GM19099 (cell line): ENCODE data around the gene CDH4.

Source experiments
- POLR2A ChIP-seq: IDR thresholded peaks from 3 replicates; pipeline ENCODE4 v1.6.1; 2011; ENCODE audit warnings: low read depth; ENCODE audit not compliant: insufficient read length; ENCODE audit errors: extremely low read depth

CDH4 gene

GRCh38 chr20:61698598-61699494 is 446.8 kb downstream of the CDH4 start:
- no peak for TF ChIP-seq POLR2A

GRCh38 chr20:61699495-61700374 is 447.7 kb downstream of the CDH4 start:
- no peak for TF ChIP-seq POLR2A

GRCh38 chr20:61700595-61701140 is 448.6 kb downstream of the CDH4 start:
- TF ChIP-seq POLR2A = no peak

GRCh38 chr20:61701401-61701800 is 449.3 kb downstream of the CDH4 start:
- no peak for TF ChIP-seq POLR2A

- no peak for TF ChIP-seq POLR2A
Measured at GRCh38 chr20:61701802-61702201, 449.7 kb downstream of the CDH4 start.

GRCh38 chr20:61702246-61702645 is 450.2 kb downstream of the CDH4 start:
- no peak for TF ChIP-seq POLR2A

GRCh38 chr20:61704661-61705060 is 452.6 kb downstream of the CDH4 start:
- no peak for TF ChIP-seq POLR2A

GRCh38 chr20:61705386-61706258 is 453.6 kb downstream of the CDH4 start:
- no peak for TF ChIP-seq POLR2A

GRCh38 chr20:61706259-61706961 is 454.3 kb downstream of the CDH4 start:
- no peak for TF ChIP-seq POLR2A

- no peak for TF ChIP-seq POLR2A
Measured at GRCh38 chr20:61708891-61709290, 456.8 kb downstream of the CDH4 start.

GRCh38 chr20:61710108-61710507 is 458.0 kb downstream of the CDH4 start:
- no peak for TF ChIP-seq POLR2A

GRCh38 chr20:61712688-61713087 is 460.6 kb downstream of the CDH4 start:
- no peak for TF ChIP-seq POLR2A

GRCh38 chr20:61718361-61719005 is 466.4 kb downstream of the CDH4 start:
- no peak for TF ChIP-seq POLR2A
